BE2C (cell line): ENCODE results near the gene SLC9B2.

ENCODE experiments used
- DNase-seq: peaks from one replicate; pipeline ENCODE4 v3.0.0-alpha.2; 2020
- H3K27me3 ChIP-seq: fragments of 250-450 bp; sonication (Bioruptor Pico); 2 replicates; pipeline ENCODE4 v1.5.1; 2020; ENCODE audit warnings: mild to moderate bottlenecking
- H3K36me3 ChIP-seq: fragments of 250-450 bp; sonication (Bioruptor Pico); 2 replicates; pipeline ENCODE4 v1.5.1; 2020; ENCODE audit warnings: mild to moderate bottlenecking
- H3K4me1 ChIP-seq: fragments of 250-450 bp; sonication (Bioruptor Pico); 2 replicates; pipeline ENCODE4 v1.5.1; 2020
- H3K4me3 ChIP-seq: 2 replicates; pipeline ENCODE4 v1.5.1; 2011; ENCODE audit warnings: low read depth, low read length
- H3K9me3 ChIP-seq: fragments of 250-450 bp; sonication (Bioruptor Pico); 2 replicates; pipeline ENCODE4 v1.5.1; 2020
- CTCF ChIP-seq: IDR thresholded peaks from 2 replicates; pipeline ENCODE4 v1.5.1; 2012; ENCODE audit warnings: mild to moderate bottlenecking, low read depth, low read length

The SLC9B2 gene

GRCh38 chr4:103097112-103097511 lies 20.6 kb upstream of the SLC9B2 start:
- no peak for TF ChIP-seq CTCF
- H3K4me3 ChIP-seq = no peak overlapping the region
- no peak for DNase-seq
- no peaks in the 10 kb centered on the region for H3K27me3 ChIP-seq
- H3K4me1 ChIP-seq = no peaks in the 10 kb centered on the region
- no peaks in the 10 kb centered on the region for H3K9me3 ChIP-seq
- no peaks in the 10 kb centered on the region for H3K36me3 ChIP-seq

- peaks cover 3% of the 10 kb centered on the region; the same call in 1 of the 2 replicates for H3K36me3 ChIP-seq
- H3K9me3 ChIP-seq = no peaks in the 10 kb centered on the region
- H3K27me3 ChIP-seq = no peaks in the 10 kb centered on the region
- H3K4me3 ChIP-seq = no peak overlapping the region
- no peaks in the 10 kb centered on the region for H3K4me1 ChIP-seq
- TF ChIP-seq CTCF = no peak
- no peak for DNase-seq
These were observed 18.5 kb upstream of the SLC9B2 start for GRCh38 chr4:103095080-103095479.

- H3K4me1 ChIP-seq = no peaks in the 10 kb centered on the region
- no peaks in the 10 kb centered on the region for H3K27me3 ChIP-seq
- DNase-seq = no peak
- H3K36me3 ChIP-seq = peaks cover 3% of the 10 kb centered on the region; the same call in 1 of the 2 replicates
- no peaks in the 10 kb centered on the region for H3K9me3 ChIP-seq
- no peak for TF ChIP-seq CTCF
- H3K4me3 ChIP-seq = no peak overlapping the region
These were observed 15.7 kb upstream of the SLC9B2 start for GRCh38 chr4:103092245-103092644.

GRCh38 chr4:103091601-103092223 lies 15.2 kb upstream of the SLC9B2 start:
- peak; percentile 51 for DNase-seq
- Histone ChIP-seq H3K9me3 (no peaks in the 10 kb centered on the region), H3K4me3 (no peak overlapping the region), H3K4me1 (no peaks in the 10 kb centered on the region), H3K36me3 (peaks cover 3% of the 10 kb centered on the region; the same call in 1 of the 2 replicates), H3K27me3 (no peaks in the 10 kb centered on the region)
- TF ChIP-seq CTCF = peak; percentile 77

GRCh38 chr4:103089481-103089880 lies 12.9 kb upstream of the SLC9B2 start:
- no peaks in the 10 kb centered on the region for H3K9me3 ChIP-seq
- H3K4me1 ChIP-seq = no peaks in the 10 kb centered on the region
- no peak for DNase-seq
- no peak for TF ChIP-seq CTCF
- no peak overlapping the region for H3K4me3 ChIP-seq
- H3K27me3 ChIP-seq = no peaks in the 10 kb centered on the region
- peaks cover 3% of the 10 kb centered on the region; the same call in 1 of the 2 replicates for H3K36me3 ChIP-seq

GRCh38 chr4:103086551-103086950 lies 10.0 kb upstream of the SLC9B2 start:
- no peaks in the 10 kb centered on the region for H3K27me3 ChIP-seq
- no peak for DNase-seq
- H3K4me3 ChIP-seq = no peak overlapping the region
- H3K36me3 ChIP-seq = peaks cover 3% of the 10 kb centered on the region; the same call in 1 of the 2 replicates
- no peaks in the 10 kb centered on the region for H3K4me1 ChIP-seq
- no peaks in the 10 kb centered on the region for H3K9me3 ChIP-seq
- TF ChIP-seq CTCF = no peak
